ENCODE results near the gene VWCE. TPM values are rescaled to one million over a fixed set of nuclear protein-coding genes. Genes with fewer than 3 reads are reported as not detected.
A peak's percentile ranks its signal among the peaks of the same experiment; 100 is the strongest.

The VWCE gene
- total and polyA plus RNA-seq, 9 of the 15 experiments (the other 6 are each of a cell fraction or from before 2014, with no cell fraction given), result 0.06 to 1.6 (median 0.63) TPM; not detected in 1

DNA sequence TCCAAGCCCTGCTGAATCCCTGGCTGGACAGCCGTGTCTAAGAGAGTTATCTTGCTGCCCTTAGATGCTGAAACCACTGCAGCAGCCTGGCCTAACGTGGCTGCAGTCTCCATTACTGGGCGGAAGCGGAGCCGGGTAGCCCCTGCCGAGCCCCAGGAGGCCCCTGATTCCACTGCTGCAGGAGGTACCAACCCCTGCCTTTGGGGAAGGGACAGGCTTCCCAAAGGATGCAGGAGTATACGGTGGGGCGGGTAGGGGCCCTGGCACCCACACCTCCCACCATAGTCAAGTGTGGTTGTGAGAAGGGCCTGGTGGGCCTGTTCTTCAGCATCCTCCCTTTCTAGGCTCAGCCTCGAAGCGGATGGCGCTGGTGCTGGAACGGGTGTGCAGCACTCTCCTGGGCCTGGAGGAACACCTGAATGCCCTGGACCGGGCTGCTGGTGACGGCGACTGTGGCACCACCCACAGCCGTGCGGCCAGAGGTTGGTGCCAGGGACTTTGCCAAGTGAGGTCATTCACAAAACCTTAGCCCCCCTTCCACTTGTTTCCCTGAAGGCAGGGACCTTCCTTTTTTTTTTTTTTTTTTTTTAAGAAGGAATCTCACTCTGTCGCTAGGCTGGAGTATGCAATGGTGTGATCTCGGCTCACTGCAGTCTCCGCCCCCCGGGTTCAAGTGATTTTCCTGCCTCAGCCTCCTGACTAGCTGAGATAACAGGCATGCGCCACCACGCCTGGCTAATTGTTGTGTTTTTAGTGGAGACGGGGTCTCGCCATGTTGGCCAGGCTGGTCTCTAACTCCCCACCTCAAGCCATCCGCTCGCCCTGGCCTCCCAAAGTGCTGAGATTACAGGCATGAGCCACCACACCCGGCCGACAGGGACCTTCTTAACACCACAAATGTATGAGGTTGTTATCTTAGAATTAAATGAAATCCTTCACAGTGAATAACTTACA is 49.0 kb upstream of the VWCE start:
- in situ Hi-C loops (cut with MboI), result no loop called here
- no peak overlapping the region; the same call in 1 of the 2 replicates for H3K4me2 ChIP-seq (ENCODE audit: insufficient read depth, low read length)
- no peaks in the 10 kb centered on the region for H4K20me1 ChIP-seq (replicated peaks; ENCODE audit: control insufficient read depth, insufficient read depth, low read length)
- H3K4me3 ChIP-seq, result no peak overlapping the region
- no peaks in the 10 kb centered on the region for H3K9me3 ChIP-seq (replicated peaks; ENCODE audit: control insufficient read depth, insufficient read depth, low read depth, low read length)
- peaks cover 49% of the 10 kb centered on the region; the same call in 2 of the 3 replicates for H3K36me3 ChIP-seq (ENCODE audit: control insufficient read depth, insufficient read depth, low read length)
- peaks cover 49 to 65% of the 10 kb centered on the region in 2 experiments; a peak in 4 of 5 replicates for H3K4me1 ChIP-seq (replicated peaks in 1 of 2; ENCODE audit: control insufficient read depth in 2 of 2, insufficient read depth in 2 of 2, low read length in 2 of 2)
- no peaks in the 10 kb centered on the region for H3K27me3 ChIP-seq (ENCODE audit: control insufficient read depth in 2 of 2, insufficient read depth in 2 of 2, low read length in 2 of 2)
- H3K9ac ChIP-seq (ENCODE audit: insufficient read depth in 1 of 2, low read depth in 2 of 2, low read length in 2 of 2), result peak overlapping the region in 1 of 2 experiments; percentile 18; a peak in 1 of 4 replicates
- peak; percentile 42 for FAIRE-seq
- H3K27ac ChIP-seq (ENCODE audit: extremely low read depth, low read depth, low read length), result peak overlapping the region; percentile 13; the same call in 1 of the 3 replicates
- DNase-seq (ENCODE audit: extremely low read depth in 1 of 4, low spot score in 3 of 4), result peak in 1 of 4 experiments; percentile 81
- BruUV-seq (replicated peaks), result no TSS peak
- 63% methylated on average over 25 of the region's 29 CpGs for WGBS (ENCODE audit: insufficient coverage, low coverage, missing lambda C conversion rate)
- intact Hi-C loops (cut with micrococcal nuclease), result no loop called here
- no peaks in the 10 kb centered on the region for H3K79me2 ChIP-seq (ENCODE audit: control insufficient read depth, insufficient read depth, low read length)
- ATAC-seq, result 0 out of 3 replicates have a peak, but pooled peaks have one; percentile 3
- H2AFZ ChIP-seq (ENCODE audit: low read depth, low read length), result no peak overlapping the region
- no peaks in the 10 kb centered on the region for H3K9me1 ChIP-seq (ENCODE audit: control insufficient read depth, insufficient read depth, low read length)
- POLR2A ChIA-PET, result no interaction called here
- CTCF ChIA-PET (ENCODE audit: low intra/inter-chr PET ratio), result no interaction called here
- TF ChIP-seq ESRRA (IDR thresholded peaks at IDR 0.05; ENCODE audit: borderline replicate concordance, low read depth) (no peak), ELF2 (CRISPR knock-in tag; IDR thresholded peaks at IDR 0.05) (no peak), NCOA1 (IDR thresholded peaks at IDR 0.05; ENCODE audit: low read depth) (no peak), ZNF384 (IDR thresholded peaks at IDR 0.05; ENCODE audit: low read depth, low read length) (peak; percentile 48; the same call in 1 of the 2 replicates), RBFOX2 (IDR thresholded peaks at IDR 0.05; ENCODE audit: low read depth, low read length) (0 out of 2 replicates have a peak, but pooled peaks have one; percentile 33), CBFA2T3 (IDR thresholded peaks at IDR 0.05) (peak; percentile 79), TCF3 (CRISPR knock-in tag; IDR thresholded peaks at IDR 0.05) (peak; percentile 65), KDM1A (IDR thresholded peaks at IDR 0.05) (peak; percentile 64 to 75), TAF7 (tag; IDR thresholded peaks at IDR 0.05) (no peak), NCOR1 (IDR thresholded peaks at IDR 0.05) (peak; percentile 34; the same call in 1 of the 2 replicates), HDAC1 (IDR thresholded peaks at IDR 0.05) (peak in 1 of 2 experiments; percentile 33; a peak in 1 of 4 replicates), ZKSCAN8 (CRISPR knock-in tag; IDR thresholded peaks at IDR 0.05) (no peak)
- TF ChIP-seq, protein P1, sequence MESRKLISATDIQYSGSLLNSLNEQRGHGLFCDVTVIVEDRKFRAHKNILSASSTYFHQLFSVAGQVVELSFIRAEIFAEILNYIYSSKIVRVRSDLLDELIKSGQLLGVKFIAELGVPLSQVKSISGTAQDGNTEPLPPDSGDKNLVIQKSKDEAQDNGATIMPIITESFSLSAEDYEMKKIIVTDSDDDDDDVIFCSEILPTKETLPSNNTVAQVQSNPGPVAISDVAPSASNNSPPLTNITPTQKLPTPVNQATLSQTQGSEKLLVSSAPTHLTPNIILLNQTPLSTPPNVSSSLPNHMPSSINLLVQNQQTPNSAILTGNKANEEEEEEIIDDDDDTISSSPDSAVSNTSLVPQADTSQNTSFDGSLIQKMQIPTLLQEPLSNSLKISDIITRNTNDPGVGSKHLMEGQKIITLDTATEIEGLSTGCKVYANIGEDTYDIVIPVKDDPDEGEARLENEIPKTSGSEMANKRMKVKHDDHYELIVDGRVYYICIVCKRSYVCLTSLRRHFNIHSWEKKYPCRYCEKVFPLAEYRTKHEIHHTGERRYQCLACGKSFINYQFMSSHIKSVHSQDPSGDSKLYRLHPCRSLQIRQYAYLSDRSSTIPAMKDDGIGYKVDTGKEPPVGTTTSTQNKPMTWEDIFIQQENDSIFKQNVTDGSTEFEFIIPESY (CRISPR knock-in tag; IDR thresholded peaks at IDR 0.05), result 0 out of 2 replicates have a peak, but pooled peaks have one; percentile 8
- TF ChIP-seq, protein P2, sequence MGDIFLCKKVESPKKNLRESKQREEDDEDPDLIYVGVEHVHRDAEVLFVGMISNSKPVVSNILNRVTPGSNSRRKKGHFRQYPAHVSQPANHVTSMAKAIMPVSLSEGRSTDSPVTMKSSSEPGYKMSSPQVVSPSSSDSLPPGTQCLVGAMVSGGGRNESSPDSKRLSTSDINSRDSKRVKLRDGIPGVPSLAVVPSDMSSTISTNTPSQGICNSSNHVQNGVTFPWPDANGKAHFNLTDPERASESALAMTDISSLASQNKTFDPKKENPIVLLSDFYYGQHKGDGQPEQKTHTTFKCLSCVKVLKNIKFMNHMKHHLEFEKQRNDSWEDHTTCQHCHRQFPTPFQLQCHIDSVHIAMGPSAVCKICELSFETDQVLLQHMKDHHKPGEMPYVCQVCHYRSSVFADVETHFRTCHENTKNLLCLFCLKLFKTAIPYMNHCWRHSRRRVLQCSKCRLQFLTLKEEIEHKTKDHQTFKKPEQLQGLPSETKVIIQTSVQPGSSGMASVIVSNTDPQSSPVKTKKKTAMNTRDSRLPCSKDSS (IDR thresholded peaks at IDR 0.05; ENCODE audit: low read depth, partially characterized antibody), result no peak
